ENCODE results near the gene TACC2.

GRCh38 chr10:122077311-122077875, 88.4 kb downstream of the TACC2 start:
- TF ChIP-seq TSHZ2 (CRISPR knock-in tag; IDR thresholded peaks at IDR 0.05) (no peak), PPARA (CRISPR knock-in tag; IDR thresholded peaks at IDR 0.05; ENCODE audit: borderline replicate concordance) (no peak), ZNF70 (CRISPR knock-in tag; IDR thresholded peaks at IDR 0.05) (no peak), CSRNP3 (CRISPR knock-in tag; IDR thresholded peaks at IDR 0.05) (no peak), ESRRG (CRISPR knock-in tag; IDR thresholded peaks at IDR 0.05) (no peak)

All from SK-N-SH treated with all-trans-retinoic acid at 6 μM for 48 hours (cell line).